Subcutaneous abdominal adipose tissue (tissue), 5 donors: ENCODE data around the gene POLR2J2.
A peak's percentile ranks its signal among the peaks of the same experiment; 100 is the strongest.
"Not testable (repeated sequence)": the region's sequence is repeated elsewhere in the genome, so short reads cannot be mapped to it uniquely, and the experiment has no call there.

ENCODE experiments used
- H3K27ac ChIP-seq: one replicate; pipeline ENCODE4 v1.7.0; 2013; ENCODE audit warnings: low read depth, mild to moderate bottlenecking, inconsistent platforms, low read length, moderate library complexity
- H3K27me3 ChIP-seq, 5 donors: one replicate each; pipeline ENCODE4 v1.7.0; 2013; ENCODE audit warnings: low read length in 5 of 5, inconsistent platforms in 1 of 5; ENCODE audit not compliant: control insufficient read depth in 5 of 5, insufficient read depth in 4 of 5
- H3K36me3 ChIP-seq, 5 donors: one replicate each; pipeline ENCODE4 v1.7.0; 2013; ENCODE audit warnings: low read length in 5 of 5; ENCODE audit not compliant: control insufficient read depth in 5 of 5, insufficient read depth in 5 of 5
- H3K4me1 ChIP-seq, 5 donors: one replicate each; pipeline ENCODE4 v1.7.0; 2013; ENCODE audit warnings: low read length in 5 of 5, mild to moderate bottlenecking in 3 of 5, moderate library complexity in 1 of 5; ENCODE audit not compliant: control insufficient read depth in 5 of 5, insufficient read depth in 5 of 5
- H3K4me3 ChIP-seq, 5 donors: one replicate each; pipeline ENCODE4 v1.7.0; 2013; ENCODE audit warnings: low read length in 5 of 5, low read depth in 1 of 5
- H3K9ac ChIP-seq, 5 donors: one replicate each; pipeline ENCODE4 v1.7.0; 2013; ENCODE audit warnings: low read length in 5 of 5, mild to moderate bottlenecking in 4 of 5, moderate library complexity in 3 of 5
- H3K9me3 ChIP-seq, 5 donors: one replicate each; pipeline ENCODE4 v1.7.0; 2013; ENCODE audit warnings: low read length in 5 of 5; ENCODE audit not compliant: control insufficient read depth in 5 of 5
- donor health status: healthy.
- donor health status: healthy.
- donor health status: healthy.
- donor health status: healthy.
- donor health status: healthy.

POLR2J2 gene

GRCh38 chr7:102630622-102631021 is 40.8 kb downstream of the POLR2J2 start:
- not testable (repeated sequence) for H3K4me3 ChIP-seq, H3K36me3 ChIP-seq, H3K4me1 ChIP-seq, H3K9ac ChIP-seq, H3K9me3 ChIP-seq, H3K27ac ChIP-seq, H3K27me3 ChIP-seq

GRCh38 chr7:102627271-102627904 is 44.1 kb downstream of the POLR2J2 start:
- H3K36me3 ChIP-seq, H3K4me1 ChIP-seq, H3K4me3 ChIP-seq, H3K27ac ChIP-seq, H3K9ac ChIP-seq, H3K9me3 ChIP-seq, H3K27me3 ChIP-seq: not testable (repeated sequence)

- not testable (repeated sequence) for H3K4me3 ChIP-seq, H3K9me3 ChIP-seq, H3K36me3 ChIP-seq, H3K4me1 ChIP-seq, H3K27ac ChIP-seq, H3K9ac ChIP-seq, H3K27me3 ChIP-seq
These were observed 53.3 kb downstream of the POLR2J2 start for GRCh38 chr7:102618122-102618521.

GRCh38 chr7:102616507-102617125 is 54.8 kb downstream of the POLR2J2 start, which contains the start of gene RASA4:
Gene RASA4 (minus strand): TSS chr7:102616756. CDS start chr7:102616689, 67 bp downstream.
- not testable (repeated sequence) for H3K27me3 ChIP-seq, H3K27ac ChIP-seq, H3K9me3 ChIP-seq, H3K4me1 ChIP-seq, H3K36me3 ChIP-seq, H3K9ac ChIP-seq
- H3K4me3 ChIP-seq: peak within 1 kb of the TSS in 2 of 5 donors; percentile 29 to 44
